IPS DF 4.7 (cell line): ENCODE results near the gene DDIT4L.
"Not testable (repeated sequence)": the region's sequence is repeated elsewhere in the genome, so short reads cannot be mapped to it uniquely, and the experiment has no call there.

Experiments used
- DNase-seq: peaks from one replicate; pipeline ENCODE4 v3.0.0-alpha.2; 2013; ENCODE audit warnings: low spot score; ENCODE audit errors: extremely low read depth

DDIT4L gene, protein sequence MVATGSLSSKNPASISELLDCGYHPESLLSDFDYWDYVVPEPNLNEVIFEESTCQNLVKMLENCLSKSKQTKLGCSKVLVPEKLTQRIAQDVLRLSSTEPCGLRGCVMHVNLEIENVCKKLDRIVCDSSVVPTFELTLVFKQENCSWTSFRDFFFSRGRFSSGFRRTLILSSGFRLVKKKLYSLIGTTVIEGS

DNA sequence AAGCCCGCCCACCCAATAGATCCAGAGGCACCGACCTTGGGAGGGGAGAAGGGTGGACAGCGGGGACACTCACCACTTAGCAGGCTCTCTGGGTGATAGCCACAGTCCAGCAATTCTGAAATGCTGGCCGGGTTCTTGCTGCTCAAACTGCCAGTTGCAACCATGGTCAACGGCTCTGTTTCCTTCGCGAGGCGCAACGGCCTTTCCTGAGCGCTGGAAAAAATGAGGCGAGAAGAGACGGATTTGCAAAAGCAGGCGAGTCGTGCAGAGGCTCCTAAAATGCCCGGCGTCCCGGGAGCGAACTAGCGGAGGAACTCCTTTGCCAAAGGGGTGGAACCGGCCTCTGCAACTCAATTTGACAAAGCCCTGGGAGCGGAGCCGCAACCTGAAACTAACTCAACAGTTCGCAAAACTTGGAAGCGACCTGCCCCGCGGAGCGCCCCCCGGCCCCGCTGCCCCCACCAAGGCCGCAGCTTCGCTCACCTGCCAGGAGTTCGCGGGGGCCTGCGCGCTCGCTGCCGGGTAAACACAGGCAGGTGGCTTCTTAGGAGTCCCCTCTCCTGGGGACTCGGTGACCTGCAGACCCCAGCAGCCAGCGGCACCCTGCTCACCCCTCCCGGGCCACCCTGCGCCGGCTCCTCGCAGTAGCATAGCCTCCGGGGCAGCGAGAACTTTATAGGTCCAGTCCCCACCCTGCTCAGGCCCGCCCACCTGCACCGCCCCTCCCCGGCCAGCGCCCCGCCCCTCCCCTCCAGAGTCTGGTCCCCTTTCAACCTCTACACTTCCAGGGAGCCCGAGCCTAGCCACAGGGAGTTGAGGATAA, at the start of gene DDIT4L:
Gene DDIT4L (minus strand): TSS at position 649 of the 823 bp plus-strand sequence. CDS start 485 bp downstream, at position 164.
- DNase-seq, result no peak

DNA sequence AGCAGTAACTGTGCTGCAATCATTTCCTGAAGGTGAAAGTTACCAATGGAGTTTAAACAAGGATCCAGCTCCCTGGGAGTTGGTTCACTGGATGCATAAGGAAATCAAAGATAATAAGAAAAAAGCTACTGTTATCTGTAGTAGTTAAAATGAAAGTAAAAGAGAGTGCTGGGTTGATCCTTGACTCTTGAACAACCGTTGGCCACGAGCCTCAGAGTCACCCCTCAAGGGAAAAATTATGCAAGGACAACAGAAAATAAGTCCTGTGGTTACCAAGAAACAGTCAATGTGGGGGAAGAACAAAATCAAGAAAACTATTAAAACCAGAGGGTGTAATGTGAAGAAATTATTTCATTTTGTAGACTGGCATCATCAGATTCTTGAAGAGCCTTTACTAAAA, 49.7 kb upstream of the DDIT4L start:
- no peak for DNase-seq

DNA sequence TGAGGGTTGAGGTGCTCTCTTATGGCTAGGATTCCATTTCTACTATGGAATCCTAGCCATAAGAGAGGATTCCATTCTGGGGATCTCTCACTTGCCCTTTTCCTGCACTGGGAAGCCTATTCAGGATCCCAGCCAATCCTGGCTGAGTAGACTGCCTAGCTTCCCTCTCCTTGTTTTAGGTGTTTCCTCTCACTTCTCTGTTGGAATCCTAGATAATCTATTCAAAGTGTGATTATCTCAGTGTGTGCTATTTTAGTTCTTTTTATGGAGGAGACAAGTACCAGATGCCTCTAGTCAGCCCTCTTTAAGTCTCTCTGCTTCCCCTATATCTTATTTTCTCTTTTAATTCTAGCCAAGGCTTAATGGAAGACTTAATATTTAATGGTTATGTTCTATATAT, 34.5 kb upstream of the DDIT4L start:
- no peak for DNase-seq

DNA sequence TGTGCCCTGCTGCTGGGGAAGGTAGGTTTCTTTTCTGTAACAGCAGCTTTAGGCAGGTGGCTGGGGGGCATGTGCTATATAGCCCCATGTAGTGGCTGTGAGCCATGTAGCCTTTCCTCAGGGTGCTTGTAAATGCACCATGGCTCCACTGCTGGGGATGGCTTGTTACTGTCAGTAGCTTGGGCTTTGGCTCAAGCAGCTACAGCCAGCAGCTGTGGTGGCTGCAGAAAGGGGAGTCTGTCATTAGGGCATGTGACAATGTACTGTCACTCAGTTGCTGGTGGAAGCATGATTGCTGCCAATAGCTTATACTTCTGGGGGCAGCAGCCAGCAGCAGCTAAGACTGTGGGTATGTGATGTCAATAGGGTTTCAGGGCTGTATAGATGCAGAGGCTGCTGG, 33.9 kb upstream of the DDIT4L start:
- no peak for DNase-seq

DNA sequence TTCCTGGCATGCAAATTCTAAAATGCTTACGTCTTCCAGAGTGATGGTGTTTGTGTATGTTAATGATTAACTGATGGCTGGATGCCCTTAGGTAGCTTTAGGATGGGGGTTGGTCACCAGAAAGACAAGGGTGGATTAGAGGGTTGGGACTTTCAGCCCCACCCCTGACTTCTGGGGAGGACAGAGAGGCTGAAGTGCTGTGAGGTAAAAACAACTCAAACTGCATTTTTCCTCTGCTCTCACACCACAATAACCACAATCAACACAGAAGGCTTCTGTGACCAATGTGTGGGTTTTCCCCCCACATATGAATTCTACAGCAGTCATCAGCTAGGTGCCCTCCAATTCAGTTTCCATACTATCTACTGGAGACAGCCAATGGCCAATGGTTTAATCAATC, 18.7 kb upstream of the DDIT4L start:
- DNase-seq, result no peak

DNA sequence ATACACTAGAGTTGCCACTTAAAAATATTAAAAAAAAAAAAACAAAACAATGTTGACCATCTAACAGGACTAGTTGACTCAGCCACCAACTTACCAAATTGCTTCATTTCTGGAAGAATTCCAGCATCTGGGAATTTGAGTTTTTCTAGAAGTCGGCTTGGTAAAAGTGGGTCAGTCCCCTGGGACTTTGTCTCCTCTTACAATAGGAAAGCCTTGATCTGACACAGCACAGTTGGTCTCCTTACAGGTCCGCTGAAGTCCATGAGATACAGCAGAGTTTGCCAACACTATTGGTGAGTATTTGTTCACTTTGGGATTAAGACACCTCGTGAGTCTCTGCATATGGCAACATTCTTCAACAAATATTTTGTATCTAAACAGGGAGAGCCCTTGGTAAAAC, 18.2 kb upstream of the DDIT4L start:
- DNase-seq, result no peak

DNA sequence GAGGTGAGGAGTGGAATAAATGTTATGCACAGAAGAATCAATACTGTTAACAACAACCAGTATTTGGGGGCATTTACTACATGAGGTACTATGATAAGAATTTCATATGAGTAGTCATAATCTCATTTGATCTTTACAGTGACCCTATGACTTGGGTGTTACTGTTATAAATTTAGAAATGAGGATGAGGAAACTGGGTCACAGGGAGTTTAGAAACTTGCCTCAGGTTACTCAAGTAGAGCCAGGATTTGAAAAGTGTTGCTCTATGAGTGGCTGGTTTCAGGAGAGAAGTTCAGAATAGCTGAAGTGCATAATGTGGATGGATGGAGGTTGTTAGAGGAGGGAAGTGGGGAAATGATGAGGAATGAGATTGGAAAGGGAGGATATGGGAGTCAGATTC, 16.6 kb upstream of the DDIT4L start:
- DNase-seq, result no peak

DNA sequence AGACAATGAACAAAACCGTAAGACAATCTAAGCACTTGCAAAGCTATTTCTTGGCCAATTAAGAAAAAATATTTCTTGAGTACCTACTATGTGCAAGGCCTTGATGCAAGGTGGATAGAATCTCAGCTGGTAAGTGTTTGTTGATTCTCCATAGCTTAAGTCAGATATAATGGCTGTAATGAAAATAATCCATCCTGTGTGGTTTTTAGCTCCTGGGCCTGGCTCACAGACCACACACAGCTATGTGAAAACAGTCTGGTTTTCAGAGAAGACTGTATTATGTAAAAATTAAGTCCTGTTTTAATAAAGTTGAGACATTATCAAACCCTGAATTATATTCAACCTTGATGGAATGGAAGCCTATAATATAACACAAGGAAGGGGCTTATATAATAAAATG, 7.8 kb upstream of the DDIT4L start:
- DNase-seq, result no peak

DNA sequence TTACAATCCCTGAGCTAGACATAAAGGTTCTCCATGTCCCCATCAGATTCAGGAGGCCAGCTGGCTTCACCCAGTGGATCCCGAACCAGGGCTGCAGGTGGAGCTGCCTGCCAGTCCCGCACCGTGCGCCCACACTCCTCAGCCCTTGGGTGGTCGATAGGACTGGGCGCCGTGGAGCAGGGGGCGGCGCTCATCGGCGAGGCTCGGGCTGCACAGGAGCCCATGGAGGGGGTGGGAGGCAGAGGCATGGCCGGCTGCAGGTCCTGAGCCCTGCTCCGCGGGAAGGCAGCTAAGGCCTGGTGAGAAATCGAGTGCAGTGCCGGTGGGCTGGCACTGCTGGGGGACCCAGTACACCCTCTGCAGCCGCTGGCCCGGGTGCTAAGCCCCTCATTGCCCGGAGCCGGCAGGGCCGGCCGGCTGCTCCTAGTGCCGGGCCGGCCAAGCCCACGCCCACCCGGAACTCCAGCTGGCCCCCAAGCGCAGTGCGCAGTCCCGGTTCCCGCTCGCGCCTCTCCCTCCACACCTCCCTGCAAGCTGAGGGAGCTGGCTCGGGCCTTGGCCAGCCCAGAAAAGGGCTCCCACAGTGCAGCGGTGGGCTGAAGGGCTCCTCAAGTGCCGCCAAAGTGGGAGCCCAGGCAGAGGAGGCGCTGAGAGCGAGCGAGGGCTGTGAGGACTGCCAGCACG, 6.3 kb upstream of the DDIT4L start:
- DNase-seq, result not testable (repeated sequence)

DNA sequence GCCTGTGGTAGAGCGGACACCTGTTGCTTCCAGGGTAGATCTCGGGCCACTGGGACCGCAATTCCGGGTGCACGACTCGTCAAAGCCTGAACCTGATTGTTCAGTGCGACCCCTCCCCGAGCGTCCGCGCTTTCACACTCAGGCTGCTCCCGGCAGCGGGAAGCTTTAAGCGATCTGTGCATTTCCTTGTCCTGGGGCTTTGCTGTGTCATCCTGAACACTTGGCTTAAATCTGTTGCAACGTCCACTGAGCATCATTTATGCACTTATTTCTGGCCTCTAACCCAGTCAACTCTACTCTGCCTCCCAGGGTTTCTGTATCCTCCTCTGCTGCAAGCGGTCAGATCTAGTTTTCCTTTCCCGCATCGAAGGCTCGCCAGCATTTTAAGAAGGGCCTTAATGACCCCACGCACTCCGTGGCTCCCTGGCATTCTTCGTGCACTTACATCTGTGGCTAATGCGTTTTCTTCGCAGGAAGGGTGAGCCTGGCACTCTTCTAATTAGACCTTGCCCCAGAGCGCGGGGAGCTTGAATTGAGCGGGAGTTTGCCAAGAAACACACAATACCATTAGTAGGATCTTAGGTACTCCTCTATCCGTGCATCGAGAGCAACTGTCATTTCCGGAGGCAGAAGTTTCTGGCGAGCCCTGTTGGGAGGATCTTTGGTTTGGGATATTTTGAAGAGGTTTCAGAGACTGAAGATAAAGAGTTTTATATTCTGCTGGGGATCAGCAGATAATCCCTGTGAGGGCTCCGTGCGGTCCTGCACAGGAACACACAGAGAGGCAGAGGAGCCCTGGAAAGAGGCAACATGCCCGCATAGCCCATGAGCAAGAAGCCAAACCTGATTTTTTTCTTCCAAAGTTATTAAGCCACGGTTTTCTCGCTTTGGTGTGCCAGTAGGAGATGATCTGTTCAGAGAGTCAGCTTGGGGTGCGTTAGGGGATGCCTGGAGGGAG, 654 bp upstream of the DDIT4L start:
- no peak for DNase-seq

DNA sequence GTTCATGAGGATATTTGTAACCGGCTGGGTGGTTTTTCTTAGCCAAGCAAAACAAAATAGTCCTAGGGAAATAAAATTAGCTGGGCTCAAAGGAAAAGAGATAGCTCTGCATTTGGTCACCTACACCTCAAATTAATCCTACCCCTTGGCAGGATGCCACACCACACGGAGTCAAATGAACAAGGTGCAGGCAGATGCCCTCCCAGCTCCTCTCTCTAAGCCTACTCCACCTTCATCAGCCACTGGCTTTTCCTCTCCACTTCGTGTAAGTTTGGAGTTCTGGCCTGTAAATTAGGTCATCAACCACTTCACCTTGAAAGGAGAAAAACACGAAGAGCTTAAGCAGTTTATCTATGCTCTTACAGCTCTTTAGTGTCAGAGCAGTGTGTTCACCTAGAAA, 1.4 kb downstream of the DDIT4L start:
- no peak for DNase-seq

DNA sequence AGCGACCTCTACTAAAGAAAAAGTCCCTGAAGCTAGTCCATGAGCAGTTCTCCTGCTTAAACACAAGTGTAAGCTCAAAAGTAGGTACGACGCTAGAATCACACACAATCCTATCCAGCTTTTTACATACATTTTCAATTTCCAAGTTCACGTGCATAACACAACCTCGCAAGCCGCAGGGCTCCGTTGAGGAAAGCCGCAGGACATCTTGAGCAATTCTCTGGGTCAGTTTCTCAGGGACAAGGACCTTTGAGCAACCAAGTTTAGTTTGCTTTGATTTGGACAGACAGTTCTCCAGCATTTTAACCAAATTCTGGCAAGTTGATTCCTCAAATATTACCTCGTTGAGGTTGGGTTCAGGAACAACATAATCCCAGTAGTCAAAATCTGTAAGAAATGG, 2.5 kb downstream of the DDIT4L start:
- no peak for DNase-seq

DNA sequence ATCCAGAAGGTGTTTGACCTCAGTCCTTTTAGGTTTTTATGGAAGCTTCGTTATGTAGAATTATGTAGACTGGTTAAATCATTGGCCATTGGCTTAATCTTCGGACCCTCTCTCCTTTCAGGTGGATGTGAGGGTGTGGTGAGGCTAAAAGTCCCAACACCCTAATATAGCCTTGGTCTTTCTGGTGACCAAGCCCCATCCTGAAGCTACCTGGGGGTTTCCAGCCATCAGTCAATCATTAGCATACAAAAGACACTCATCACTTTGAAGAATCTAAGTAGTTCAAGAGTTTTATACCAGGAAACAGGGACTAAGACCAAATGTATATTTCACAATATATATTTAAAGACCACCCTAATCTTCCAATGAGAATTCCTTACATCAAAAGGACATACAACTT, 5.5 kb downstream of the DDIT4L start:
- no peak for DNase-seq

DNA sequence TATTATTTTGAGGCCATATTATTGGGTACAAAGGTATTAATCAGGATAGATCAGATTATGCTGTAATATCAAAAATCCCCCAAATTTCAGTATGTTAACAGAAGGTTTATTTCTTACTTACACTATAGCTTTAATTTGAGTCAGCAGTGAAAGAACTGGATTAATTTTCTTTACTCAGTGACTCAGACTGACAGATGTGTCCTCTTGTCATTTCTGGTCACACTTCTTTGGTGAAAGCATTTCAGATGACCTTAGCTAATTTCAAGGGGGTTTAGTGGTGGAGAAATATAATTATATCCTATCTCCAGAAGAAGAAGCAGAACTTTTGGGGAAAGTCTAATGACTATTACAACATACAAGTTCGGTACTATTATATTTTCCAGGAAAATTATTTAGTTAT, 12.4 kb downstream of the DDIT4L start:
- DNase-seq, result no peak

DNA sequence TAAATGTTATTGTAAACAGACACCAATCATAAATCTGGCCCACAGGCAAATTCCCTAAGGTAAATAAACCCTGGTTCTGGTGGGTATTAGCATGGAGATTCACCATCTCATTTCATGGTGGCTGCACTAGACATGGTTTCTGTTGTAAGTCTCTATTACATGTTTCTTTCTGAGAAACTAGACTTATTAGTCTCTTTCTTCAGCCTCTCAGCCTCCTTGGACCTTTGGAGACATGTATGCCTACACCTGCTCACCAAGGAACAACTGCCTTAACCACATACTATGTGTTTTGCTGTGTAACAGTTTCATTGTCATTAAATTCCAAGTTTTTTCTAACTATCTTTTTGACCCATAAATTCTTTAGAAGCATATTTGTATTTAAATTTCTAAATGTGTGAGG, 13.1 kb downstream of the DDIT4L start:
- no peak for DNase-seq

DNA sequence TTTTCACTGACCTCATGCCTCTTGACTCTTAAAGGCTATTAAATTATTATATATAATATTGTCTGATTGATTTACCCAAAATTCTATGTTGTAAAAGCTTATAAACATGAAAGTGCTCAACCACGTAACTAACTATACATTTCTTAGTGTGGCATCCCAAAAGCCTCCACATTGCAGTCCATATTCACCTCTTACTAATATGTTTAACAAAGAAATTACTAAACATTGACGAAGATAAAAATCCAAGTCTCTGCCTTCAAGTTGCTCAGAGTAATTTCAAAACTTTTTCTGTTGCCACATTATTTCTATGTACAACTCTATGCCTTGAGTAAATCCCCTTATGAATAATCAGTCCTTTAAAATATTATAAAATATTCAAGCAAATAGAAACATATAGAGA, 14.4 kb downstream of the DDIT4L start:
- DNase-seq, result no peak

DNA sequence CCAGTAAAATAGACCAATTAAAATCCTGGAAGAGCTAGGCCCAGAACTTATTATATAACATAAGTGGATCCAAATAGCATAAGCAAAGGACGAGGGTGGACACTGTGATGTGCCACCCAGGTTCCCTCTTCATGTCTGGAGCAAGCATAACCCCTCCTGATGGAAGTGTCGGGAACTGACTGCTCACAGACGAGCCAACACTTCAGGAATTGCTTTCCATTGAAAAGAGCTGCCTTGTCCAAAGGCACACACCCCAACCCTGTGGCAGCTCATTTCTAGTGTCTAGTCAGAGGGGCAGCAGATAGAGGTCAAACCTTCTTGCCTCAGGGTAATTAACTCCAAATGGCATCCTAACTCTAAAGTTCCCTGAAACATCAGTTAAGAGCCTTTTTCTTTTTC, 15.3 kb downstream of the DDIT4L start:
- no peak for DNase-seq

DNA sequence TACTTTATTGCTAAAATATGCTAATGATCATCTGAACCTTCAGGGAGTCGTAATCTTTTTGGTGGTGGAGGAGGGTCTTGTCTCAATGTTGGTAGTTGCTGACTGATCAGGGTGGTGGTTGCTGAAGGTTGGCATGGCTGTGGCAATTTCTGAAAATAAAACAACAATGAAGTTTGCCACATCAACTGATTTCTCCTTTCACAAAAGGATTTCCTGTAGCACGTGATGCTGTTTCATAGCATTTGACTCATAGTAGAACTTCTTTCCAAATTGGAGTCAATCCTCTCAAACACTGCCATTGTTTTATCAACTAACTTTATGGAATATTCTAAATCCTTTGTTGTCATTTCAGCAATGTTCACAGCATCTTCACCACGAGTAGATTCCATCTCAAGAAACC, 19.3 kb downstream of the DDIT4L start:
- DNase-seq, result no peak

DNA sequence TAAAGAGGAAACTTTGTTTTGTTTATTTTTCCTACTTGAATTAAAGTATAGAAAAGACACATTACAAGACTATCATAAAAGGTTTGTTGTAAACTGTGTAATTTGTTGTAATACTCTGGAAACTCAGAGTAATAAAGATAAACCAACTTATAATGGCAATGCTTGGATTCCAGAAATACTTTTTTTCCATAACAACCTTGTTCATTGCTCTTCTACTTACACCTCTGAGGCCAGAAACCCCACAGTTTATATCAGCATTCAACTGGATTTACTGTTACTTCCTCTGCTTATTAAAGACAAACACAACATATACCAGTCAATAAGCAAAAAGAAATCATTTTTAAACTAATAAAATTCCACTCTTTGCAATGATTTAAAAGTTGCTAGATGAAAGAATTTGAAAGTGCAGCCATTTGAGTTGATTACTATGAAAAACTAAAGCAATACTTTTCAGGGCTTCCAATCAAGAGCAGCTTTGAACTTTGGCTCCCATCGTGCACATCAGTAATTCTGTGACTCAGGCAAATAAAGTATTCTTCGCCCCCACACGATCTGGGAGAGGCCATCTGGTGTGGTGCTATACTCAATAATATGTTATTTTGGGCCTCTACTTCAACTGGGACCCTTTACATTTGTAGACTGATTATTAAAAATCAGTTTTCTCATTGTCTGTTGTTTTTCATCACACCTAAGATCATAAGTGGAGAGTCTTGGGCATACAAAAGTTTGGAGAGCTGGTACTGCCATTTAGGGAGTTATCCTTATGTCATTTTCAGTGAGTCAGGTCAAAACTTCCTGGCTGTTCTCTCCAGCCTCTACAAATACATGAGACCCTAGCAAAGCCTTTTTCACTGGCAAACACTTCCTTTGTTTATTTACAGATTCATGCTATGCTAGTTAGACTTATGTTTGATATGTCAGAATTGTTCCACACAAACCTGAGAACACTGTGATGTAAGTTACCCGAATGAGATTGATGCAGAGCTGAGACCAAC, 20.5 kb downstream of the DDIT4L start:
- no peak for DNase-seq

DNA sequence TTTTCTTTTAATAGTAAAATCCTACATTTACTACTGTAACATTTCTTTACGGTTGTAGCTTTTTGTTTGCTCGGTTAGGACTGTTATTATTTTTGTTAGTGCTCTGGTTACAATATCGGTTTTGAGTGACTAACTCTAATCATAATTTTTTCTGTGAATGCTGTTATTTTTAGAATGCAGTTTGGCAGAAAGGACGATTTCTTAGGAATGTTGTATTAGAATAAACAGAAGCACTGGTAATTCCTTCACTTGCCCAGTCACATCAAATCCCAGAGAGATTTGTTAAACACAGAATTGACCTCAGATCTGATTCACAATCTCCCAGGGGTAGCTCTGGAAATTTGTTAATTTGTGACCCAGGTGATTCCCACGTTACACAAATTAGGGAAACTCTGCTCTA, 21.7 kb downstream of the DDIT4L start:
- no peak for DNase-seq
